Suprapubic skin (tissue), 4 donors: Measurements from ENCODE around the gene SCN5A.

Source experiments
- CTCF ChIP-seq, 2 donors: fragments of 200-600 bp in 1 of 2; fragments of 450-650 bp in 1 of 2; sonication (generic) in 1 of 2; IDR thresholded peaks; one replicate each; pipeline ENCODE4 v1.5.1; 2016 to 2019; ENCODE audit warnings: antibody characterized with exemption in 2 of 2, mild to moderate bottlenecking in 1 of 2, moderate library complexity in 1 of 2
- EP300 ChIP-seq: sonication (generic); formaldehyde crosslinking; IDR thresholded peaks from one replicate; pipeline ENCODE4 v1.6.1; 2017; ENCODE audit warnings: antibody characterized with exemption
- POLR2A ChIP-seq, 2 donors: fragments of 450-650 bp; IDR thresholded peaks; one replicate each; pipeline ENCODE4 v1.6.1; 2017; ENCODE audit warnings: antibody characterized with exemption in 2 of 2, mild to moderate bottlenecking in 2 of 2, moderate library complexity in 2 of 2
- POLR2AphosphoS5 ChIP-seq, 3 donors: sonication (generic); formaldehyde crosslinking; IDR thresholded peaks; one replicate each; pipeline ENCODE4 v1.6.1; 2017; ENCODE audit warnings: antibody characterized with exemption in 3 of 3

DNA sequence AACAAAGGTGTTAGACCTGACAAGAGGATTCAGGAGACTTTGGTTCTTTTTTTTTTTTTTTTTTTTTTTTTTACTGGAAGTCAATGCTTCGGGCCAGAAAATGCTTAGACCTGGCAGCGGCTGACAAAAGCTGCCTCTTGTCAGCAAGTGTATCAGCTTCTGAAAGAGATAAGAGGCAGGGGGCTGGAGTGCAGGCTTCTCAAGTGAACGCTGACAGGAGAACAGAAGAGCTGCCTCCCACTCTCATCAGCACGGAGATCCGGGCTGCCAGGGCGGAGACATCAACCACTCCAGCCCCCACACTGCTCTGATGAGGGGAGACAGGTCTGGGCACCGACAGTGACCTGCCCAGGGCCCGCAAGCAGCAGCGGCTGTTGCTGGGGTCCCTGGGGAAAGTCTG, 9.4 kb upstream of the SCN5A start:
- TF ChIP-seq POLR2AphosphoS5 (IDR thresholded peaks at IDR 0.05) = no peak
- TF ChIP-seq CTCF (IDR thresholded peaks at IDR 0.05) = no peak
- no peak for TF ChIP-seq POLR2A (IDR thresholded peaks at IDR 0.05)
- no peak for TF ChIP-seq EP300
